HepG2 (cell line): ENCODE data around the gene EFNA3. TPM values are rescaled to one million over a fixed set of nuclear protein-coding genes. Genes with fewer than 3 reads are reported as not detected.

Experiments used
- ATF1 ChIP-seq: IDR thresholded peaks from 2 replicates; pipeline ENCODE4 v1.6.1; 2016; ENCODE audit warnings: mild to moderate bottlenecking, control low read depth
- ATM ChIP-seq: fragments of 450-650 bp; IDR thresholded peaks from 2 replicates; pipeline ENCODE4 v1.7.1; 2017; ENCODE audit warnings: mild to moderate bottlenecking, borderline replicate concordance
- CBX2 ChIP-seq, 2 experiments: fragments of 200-600 bp in 1 of 2; sonication (generic); formaldehyde crosslinking in 1 of 2; IDR thresholded peaks; 2 replicates each; pipeline versions ENCODE4 v1.7.0 to v1.8.1; 2018 to 2022; ENCODE audit warnings: low read depth in 2 of 2, low read length in 1 of 2, mild to moderate bottlenecking in 1 of 2, missing genetic modification reagents in 1 of 2
- CBX5 ChIP-seq: sonication (generic); formaldehyde crosslinking; IDR thresholded peaks from 2 replicates; pipeline ENCODE4 v1.4.0; 2020; ENCODE audit warnings: missing genetic modification reagents, borderline replicate concordance
- ELF4 ChIP-seq: sonication (generic); formaldehyde crosslinking; IDR thresholded peaks from 2 replicates; pipeline ENCODE4 v1.5.0; 2020; ENCODE audit warnings: missing genetic modification reagents, mild to moderate bottlenecking, moderate library complexity, borderline replicate concordance
- FIP1L1 ChIP-seq: fragments of 200-400 bp; formaldehyde crosslinking; IDR thresholded peaks from 2 replicates; pipeline ENCODE4 v1.6.1; 2018; ENCODE audit warnings: low read depth, mild to moderate bottlenecking, low read length, moderate library complexity, borderline replicate concordance; ENCODE audit not compliant: insufficient read depth
- MED8 ChIP-seq: sonication (generic); formaldehyde crosslinking; IDR thresholded peaks from 2 replicates; pipeline ENCODE4 v1.8.1; 2023; ENCODE audit warnings: mild to moderate bottlenecking, missing genetic modification reagents; ENCODE audit not compliant: insufficient replicate concordance
- NCOA2 ChIP-seq: sonication (generic); formaldehyde crosslinking; IDR thresholded peaks from 2 replicates; pipeline ENCODE4 v1.8.0; 2022; ENCODE audit warnings: inconsistent platforms
- NFYC ChIP-seq: IDR thresholded peaks from 2 replicates; pipeline ENCODE4 v1.6.1; 2016; ENCODE audit warnings: missing genetic modification reagents, missing compliant biosample characterization
- NONO ChIP-seq, 2 experiments: fragments of 450-650 bp in 1 of 2; sonication (generic) in 1 of 2; formaldehyde crosslinking in 1 of 2; IDR thresholded peaks in 1 of 2; conservative IDR thresholded peaks in 1 of 2; 2 replicates each; pipeline versions ENCODE4 v1.6.1 to v1.8.0; 2017 to 2022; ENCODE audit warnings: mild to moderate bottlenecking in 1 of 2, missing genetic modification reagents in 1 of 2, moderate library complexity in 1 of 2
- RAD51 ChIP-seq: fragments of 450-650 bp; IDR thresholded peaks from 2 replicates; pipeline ENCODE4 v1.6.1; 2016; ENCODE audit warnings: borderline replicate concordance
- RBFOX2 ChIP-seq: fragments of 200-400 bp; formaldehyde crosslinking; IDR thresholded peaks from 2 replicates; pipeline ENCODE4 v1.6.1; 2017; ENCODE audit warnings: low read depth, mild to moderate bottlenecking, low read length
- RCOR2 ChIP-seq: IDR thresholded peaks from 2 replicates; pipeline ENCODE4 v1.6.1; 2016; ENCODE audit warnings: missing biosample characterization, missing genetic modification reagents
- SRSF9 ChIP-seq: fragments of 200-400 bp; formaldehyde crosslinking; IDR thresholded peaks from 2 replicates; pipeline ENCODE4 v1.6.1; 2018; ENCODE audit warnings: borderline replicate concordance, mild to moderate bottlenecking, low read depth, low read length; ENCODE audit not compliant: insufficient read depth, poor library complexity, severe bottlenecking
- STAT6 ChIP-seq: sonication (generic); formaldehyde crosslinking; IDR thresholded peaks from 2 replicates; pipeline ENCODE4 v1.4.0; 2020; ENCODE audit warnings: missing genetic modification reagents, mild to moderate bottlenecking, borderline replicate concordance
- TBX3 ChIP-seq: fragments of 450-650 bp; IDR thresholded peaks from 2 replicates; pipeline ENCODE4 v1.6.1; 2017; ENCODE audit warnings: antibody characterized with exemption, mild to moderate bottlenecking, inconsistent platforms, borderline replicate concordance
- ZFP41 ChIP-seq: sonication (generic); formaldehyde crosslinking; IDR thresholded peaks from 2 replicates; pipeline ENCODE4 v1.4.0; 2020; ENCODE audit warnings: mild to moderate bottlenecking, missing genetic modification reagents, borderline replicate concordance
- ZNF124 ChIP-seq: sonication (generic); formaldehyde crosslinking; IDR thresholded peaks from 2 replicates; pipeline ENCODE4 v1.4.0; 2020; ENCODE audit warnings: missing genetic modification reagents
- ZNF17 ChIP-seq: sonication (generic); formaldehyde crosslinking; IDR thresholded peaks from 2 replicates; pipeline ENCODE4 v1.5.0; 2020; ENCODE audit warnings: mild to moderate bottlenecking, missing genetic modification reagents
- ZNF430 ChIP-seq: sonication (generic); formaldehyde crosslinking; IDR thresholded peaks from 2 replicates; pipeline ENCODE4 v1.9.0; 2021; ENCODE audit warnings: mild to moderate bottlenecking, missing genetic modification reagents
- ZNF557 ChIP-seq: sonication (generic); formaldehyde crosslinking; IDR thresholded peaks from 2 replicates; pipeline ENCODE4 v1.4.0; 2020; ENCODE audit warnings: missing genetic modification reagents
- ZNF691 ChIP-seq: sonication (generic); formaldehyde crosslinking; IDR thresholded peaks from 2 replicates; pipeline ENCODE4 v1.4.0; 2020; ENCODE audit warnings: missing genetic modification reagents, low read depth, mild to moderate bottlenecking, borderline replicate concordance
- ZNF772 ChIP-seq: sonication (generic); formaldehyde crosslinking; IDR thresholded peaks from 2 replicates; pipeline ENCODE4 v1.5.0; 2020; ENCODE audit warnings: mild to moderate bottlenecking, missing genetic modification reagents
- ZNF83 ChIP-seq: sonication (generic); formaldehyde crosslinking; IDR thresholded peaks from 2 replicates; pipeline ENCODE4 v1.4.0; 2020; ENCODE audit warnings: missing genetic modification reagents, mild to moderate bottlenecking, borderline replicate concordance
- polyA plus RNA-seq, 8 experiments: library from polyadenylated mRNA; depleted of rRNA in 3 of 8; stranded (reverse) in 7 of 8; unstranded in 1 of 8; fragments of >200 nt; fragmentation: Illumina TruSeq in 4 of 8; extraction: Trizol in 4 of 8; gene quantifications; 2 replicates each; pipeline versions ENCODE4 v1.2.1 to v1.2.3, GENCODE V29; 2011 to 2016; ENCODE audit warnings: low read depth in 4 of 8, missing spikeins in 1 of 8, mixed read lengths in 1 of 8; ENCODE audit not compliant: insufficient read depth in 1 of 8
- total RNA-seq, 5 experiments: library from RNA; depleted of rRNA; stranded (reverse); fragments of >200 nt; fragmentation: Illumina TruSeq; extraction: Trizol; gene quantifications; 2 replicates each; pipeline ENCODE4 v1.2.3, GENCODE V29; 2016; ENCODE audit warnings: low read depth in 1 of 5

The EFNA3 gene
- total and polyA plus RNA-seq, 2 of the 13 experiments (the other 11 are each of a cell fraction or from before 2014, with no cell fraction given): 1.0 to 5.7 TPM

- TF ChIP-seq ZNF83 (CRISPR knock-in tag) (no peak; the same call in 1 of the 2 replicates), SRSF9 (no peak), ATM (no peak), ZNF17 (0 out of 2 replicates have a peak, but pooled peaks have one; percentile 70), ZNF557 (CRISPR knock-in tag) (no peak), RBFOX2 (peak; percentile 97), RCOR2 (CRISPR knock-in tag) (peak; percentile 83; the same call in 1 of the 2 replicates), NCOA2 (CRISPR knock-in tag) (peak; percentile 93), ELF4 (peak; percentile 65; the same call in 1 of the 2 replicates), ZNF430 (CRISPR knock-in tag) (peak; percentile 85; the same call in 1 of the 2 replicates), CBX2 (IDR thresholded peaks at IDR 0.05; ENCODE audit: low read depth, low read length) (no peak), CBX2 (CRISPR knock-in tag; IDR thresholded peaks at IDR 0.05; ENCODE audit: low read depth) (no peak), ZNF691 (CRISPR knock-in tag) (peak; percentile 87), ZNF124 (CRISPR knock-in tag) (peak; percentile 45), CBX5 (peak; percentile 67; the same call in 1 of the 2 replicates), ZNF772 (CRISPR knock-in tag) (peak; percentile 98), FIP1L1 (0 out of 2 replicates have a peak, but pooled peaks have one; percentile 7), NONO (IDR thresholded peaks at IDR 0.05) (no peak), NONO (CRISPR knock-in tag; conservative IDR thresholded peaks at IDR 0.05) (peak; percentile 97), ZFP41 (peak; percentile 87; the same call in 1 of the 2 replicates), TBX3 (peak; percentile 85), STAT6 (CRISPR knock-in tag) (peak; percentile 80; the same call in 1 of the 2 replicates), NFYC (CRISPR knock-in tag) (peak; percentile 30; the same call in 1 of the 2 replicates), MED8 (CRISPR knock-in tag) (peak; percentile 98), ATF1 (0 out of 2 replicates have a peak, but pooled peaks have one; percentile 30), RAD51 (no peak)
Observed at GRCh38 chr1:155125946-155126555, 47.4 kb downstream of the EFNA3 start (continued).
